Measurements from ENCODE around the gene SKIC2.
A peak's percentile ranks its signal among the peaks of the same experiment; 100 is the strongest.

Gene SKIC2

DNA sequence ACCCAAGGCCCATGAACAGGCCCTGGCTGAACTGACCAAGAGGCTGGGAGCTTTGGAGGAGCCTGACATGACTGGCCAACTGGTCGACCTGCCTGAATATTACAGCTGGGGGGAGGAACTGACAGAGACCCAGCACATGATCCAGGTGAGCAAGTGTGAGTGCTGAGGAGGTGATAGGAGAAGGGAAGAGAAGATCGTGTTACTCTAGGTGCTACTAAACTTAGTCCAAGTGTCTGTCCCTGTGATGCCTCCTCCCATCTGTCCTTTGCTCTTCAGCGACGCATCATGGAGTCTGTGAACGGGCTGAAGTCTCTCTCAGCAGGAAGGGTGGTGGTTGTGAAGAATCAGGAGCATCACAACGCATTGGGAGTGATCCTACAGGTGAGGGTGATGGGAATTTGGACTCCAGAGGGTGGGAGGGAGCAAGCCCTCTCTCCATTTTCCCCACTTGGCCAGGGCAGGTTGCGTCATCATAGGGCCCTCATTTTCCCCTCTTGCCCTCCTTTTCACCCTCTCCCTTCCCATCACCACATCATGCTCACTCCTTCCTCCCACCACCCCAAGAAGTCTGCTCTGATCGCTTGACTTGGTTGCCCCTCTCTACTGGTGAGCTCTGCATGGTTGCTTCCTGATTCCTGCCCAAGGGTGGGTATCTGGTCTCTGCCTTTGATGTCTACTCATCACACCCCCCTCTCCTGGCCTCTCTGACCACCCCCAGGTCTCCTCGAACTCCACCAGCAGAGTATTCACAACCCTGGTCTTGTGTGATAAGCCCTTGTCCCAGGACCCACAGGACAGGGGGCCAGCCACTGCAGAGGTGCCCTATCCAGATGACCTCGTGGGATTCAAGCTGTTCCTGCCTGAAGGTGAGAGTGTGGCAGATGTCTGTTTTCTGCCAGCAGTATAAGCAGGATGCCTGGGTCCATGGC is 8.3 kb downstream of the SKIC2 start:
- TF ChIP-seq POLR2A (IDR thresholded peaks at IDR 0.05; ENCODE audit: low read depth, low read length) (no peak), POU2F2 (IDR thresholded peaks at IDR 0.05; ENCODE audit: low read depth, low read length) (no peak), POLR2AphosphoS5 (IDR thresholded peaks at IDR 0.05; ENCODE audit: low read depth, low read length) (no peak), PAX5 (IDR thresholded peaks at IDR 0.05; ENCODE audit: insufficient read depth, low read length, severe bottlenecking) (no peak), TAF1 (IDR thresholded peaks at IDR 0.05; ENCODE audit: low read depth, low read length) (no peak)
- FAIRE-seq (no peak), DNase-seq (ENCODE audit: insufficient read length, low spot score) (no peak)

- TF ChIP-seq POU2F2 (IDR thresholded peaks at IDR 0.05; ENCODE audit: low read depth, low read length) (no peak), POLR2A (IDR thresholded peaks at IDR 0.05; ENCODE audit: low read depth, low read length) (no peak), TAF1 (IDR thresholded peaks at IDR 0.05; ENCODE audit: low read depth, low read length) (no peak), SPI1 (IDR thresholded peaks at IDR 0.05; ENCODE audit: low read depth, low read length) (no peak), POLR2AphosphoS5 (IDR thresholded peaks at IDR 0.05; ENCODE audit: low read depth, low read length) (no peak), PAX5 (IDR thresholded peaks at IDR 0.05; ENCODE audit: insufficient read depth, low read length, severe bottlenecking) (no peak)
- no peak for DNase-seq (ENCODE audit: insufficient read length, low spot score)
- FAIRE-seq = no peak
These were observed 8.9 kb downstream of the SKIC2 start for GRCh38 chr6:31967926-31968320.

DNA sequence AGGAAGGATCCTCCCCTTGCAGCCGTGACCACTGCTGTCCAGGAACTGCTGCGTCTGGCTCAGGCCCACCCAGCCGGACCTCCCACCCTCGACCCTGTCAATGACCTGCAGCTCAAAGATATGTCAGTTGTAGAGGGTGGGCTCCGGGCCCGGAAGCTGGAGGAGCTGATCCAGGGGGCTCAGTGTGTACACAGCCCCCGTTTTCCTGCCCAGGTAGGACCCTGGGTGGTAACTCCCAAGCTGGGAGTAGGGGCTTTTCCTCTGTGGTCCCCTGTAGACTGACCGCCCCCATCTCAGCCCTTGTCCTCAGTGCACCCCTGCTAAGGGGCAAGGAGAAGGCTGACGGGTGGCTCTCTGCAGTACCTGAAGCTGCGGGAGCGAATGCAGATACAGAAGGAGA is 9.4 kb downstream of the SKIC2 start:
- FAIRE-seq (no peak), DNase-seq (ENCODE audit: insufficient read length, low spot score) (no peak)
- TF ChIP-seq POLR2AphosphoS5 (IDR thresholded peaks at IDR 0.05; ENCODE audit: low read depth, low read length) (no peak), SPI1 (IDR thresholded peaks at IDR 0.05; ENCODE audit: low read depth, low read length) (no peak), POU2F2 (IDR thresholded peaks at IDR 0.05; ENCODE audit: low read depth, low read length) (no peak), TAF1 (IDR thresholded peaks at IDR 0.05; ENCODE audit: low read depth, low read length) (no peak)

DNA sequence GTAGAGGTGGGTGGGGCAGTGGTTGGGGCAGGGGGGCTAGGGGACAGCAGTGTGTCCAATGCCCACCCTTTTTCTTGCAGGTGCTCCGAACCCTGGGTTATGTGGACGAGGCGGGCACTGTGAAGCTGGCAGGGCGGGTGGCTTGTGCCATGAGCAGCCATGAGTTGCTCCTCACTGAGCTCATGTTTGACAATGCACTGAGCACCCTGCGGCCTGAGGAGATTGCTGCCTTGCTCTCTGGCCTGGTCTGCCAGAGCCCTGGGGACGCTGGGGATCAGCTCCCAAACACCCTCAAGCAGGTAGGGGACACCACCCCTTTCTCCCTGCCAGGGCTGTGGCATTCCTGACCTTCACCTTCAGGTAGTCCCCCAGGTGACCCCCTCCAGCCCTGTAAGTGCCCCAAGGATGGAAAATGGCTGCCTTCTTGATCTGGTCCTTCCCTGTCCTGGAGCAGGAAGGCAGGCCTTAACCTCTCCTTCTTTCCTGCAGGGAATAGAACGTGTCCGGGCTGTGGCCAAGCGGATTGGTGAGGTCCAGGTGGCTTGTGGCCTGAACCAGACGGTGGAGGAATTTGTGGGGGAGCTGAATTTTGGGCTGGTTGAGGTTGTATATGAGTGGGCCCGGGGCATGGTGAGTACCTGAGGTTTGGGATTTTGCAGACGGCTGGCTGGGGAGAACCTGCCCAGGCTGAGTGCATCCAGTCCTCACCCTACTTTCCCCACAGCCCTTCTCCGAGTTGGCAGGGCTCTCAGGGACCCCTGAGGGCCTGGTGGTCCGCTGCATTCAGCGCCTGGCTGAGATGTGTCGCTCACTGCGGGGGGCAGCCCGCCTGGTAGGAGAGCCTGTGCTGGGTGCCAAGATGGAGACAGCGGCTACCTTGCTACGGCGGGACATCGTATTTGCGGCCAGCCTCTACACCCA is 10.1 kb downstream of the SKIC2 start:
- DNase-seq (ENCODE audit: insufficient read length, low spot score) = no peak
- TF ChIP-seq TAF1 (IDR thresholded peaks at IDR 0.05; ENCODE audit: low read depth, low read length) (no peak), SPI1 (IDR thresholded peaks at IDR 0.05; ENCODE audit: low read depth, low read length) (no peak), POU2F2 (IDR thresholded peaks at IDR 0.05; ENCODE audit: low read depth, low read length) (no peak), PAX5 (IDR thresholded peaks at IDR 0.05; ENCODE audit: insufficient read depth, low read length, severe bottlenecking) (no peak), POLR2AphosphoS5 (IDR thresholded peaks at IDR 0.05; ENCODE audit: low read depth, low read length) (no peak), POLR2A (IDR thresholded peaks at IDR 0.05; ENCODE audit: low read depth, low read length) (no peak)
- FAIRE-seq = no peak

DNA sequence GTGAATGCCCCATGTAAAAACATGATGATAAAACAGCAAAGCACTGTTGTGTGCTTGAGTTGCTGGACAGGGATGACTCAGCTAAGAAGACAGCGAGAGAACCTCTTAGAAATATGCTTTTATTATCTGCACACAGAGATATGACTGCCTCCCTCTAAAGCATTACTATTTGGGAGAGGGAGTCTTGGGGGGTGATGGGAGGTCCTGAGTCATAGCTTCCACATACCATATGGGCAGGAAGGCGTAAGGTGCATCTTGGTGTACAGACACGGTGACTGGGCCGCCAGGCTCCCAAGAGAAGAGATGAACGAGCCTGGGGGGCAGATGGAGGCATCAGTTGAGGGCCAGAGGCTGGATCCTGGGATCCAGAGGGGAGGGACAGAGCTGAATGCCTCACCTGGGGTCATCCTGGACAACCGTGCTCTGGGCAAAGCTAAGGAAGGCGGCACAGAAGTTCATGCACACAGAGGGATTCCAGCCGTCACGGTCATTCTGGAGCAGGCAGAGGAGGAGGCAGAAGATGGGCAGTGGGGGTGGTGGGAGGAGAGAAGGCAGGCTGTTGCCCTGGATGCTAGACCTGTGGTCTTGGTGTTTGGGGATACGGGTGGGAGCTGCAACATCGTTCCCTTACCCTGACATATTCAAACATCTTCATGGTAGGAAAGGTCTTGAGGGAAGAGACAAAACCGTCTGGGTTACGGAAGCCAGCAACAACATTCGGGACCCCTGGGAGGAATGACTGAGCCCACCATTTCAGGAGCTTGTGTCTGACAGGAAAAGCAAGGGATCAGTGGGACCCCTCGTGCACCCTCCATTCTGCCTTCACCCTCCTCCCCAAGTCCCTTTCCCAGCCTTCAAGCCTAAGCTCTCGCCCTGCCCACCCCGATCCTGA is 11.0 kb downstream of the SKIC2 start:
- DNase-seq (ENCODE audit: insufficient read length, low spot score) = no peak
- FAIRE-seq = no peak

GRCh38 chr6:31970604-31971271 is 11.8 kb downstream of the SKIC2 start:
- TF ChIP-seq POLR2A (IDR thresholded peaks at IDR 0.05; ENCODE audit: low read depth, low read length) (no peak), POLR2AphosphoS5 (IDR thresholded peaks at IDR 0.05; ENCODE audit: low read depth, low read length) (0 out of 2 replicates have a peak, but pooled peaks have one; percentile 12), SPI1 (IDR thresholded peaks at IDR 0.05; ENCODE audit: low read depth, low read length) (no peak)
- DNase-seq (ENCODE audit: insufficient read length, low spot score) (no peak), FAIRE-seq (no peak)

More for the DNA sequence above, 11.0 kb downstream of the SKIC2 start:
- TF ChIP-seq SPI1 (IDR thresholded peaks at IDR 0.05; ENCODE audit: low read depth, low read length) (no peak), POLR2AphosphoS5 (IDR thresholded peaks at IDR 0.05; ENCODE audit: low read depth, low read length) (peak; percentile 26; the same call in 1 of the 2 replicates), PAX5 (IDR thresholded peaks at IDR 0.05; ENCODE audit: insufficient read depth, low read length, severe bottlenecking) (no peak)

DNA sequence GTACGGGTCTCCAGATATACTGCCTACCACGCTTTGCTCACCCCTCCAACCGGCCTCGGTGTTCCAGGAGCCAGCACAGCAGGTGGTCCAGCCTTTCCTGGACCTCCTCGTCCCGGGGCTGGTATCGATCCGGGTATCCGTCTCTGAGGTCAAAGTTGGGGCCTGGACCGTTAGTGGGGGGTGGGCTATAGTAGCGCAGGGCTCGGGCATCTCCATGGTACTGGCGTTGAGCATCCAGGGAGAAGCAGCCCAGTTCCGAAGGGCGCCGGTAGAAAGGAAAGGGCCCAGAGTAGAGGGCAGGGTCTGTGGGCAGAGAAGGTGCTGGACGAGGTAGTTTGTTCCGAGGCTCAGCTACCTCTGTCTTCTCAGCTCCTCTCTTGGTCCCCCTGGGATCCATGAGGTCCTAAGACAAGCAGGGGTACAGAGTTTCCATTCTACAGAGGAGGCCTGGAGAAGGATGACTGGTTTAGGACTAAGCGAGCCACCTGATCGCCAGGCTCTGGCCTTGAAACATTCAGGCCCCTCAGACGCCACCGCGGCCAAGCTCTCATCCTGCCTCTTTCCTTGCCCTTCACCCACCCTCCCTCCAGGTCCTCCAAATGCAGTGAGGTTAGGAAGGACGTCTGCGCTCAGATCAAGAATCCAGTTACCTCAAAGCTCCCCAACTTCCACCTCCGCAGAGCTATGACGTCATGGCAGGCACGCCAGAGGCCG is 12.5 kb downstream of the SKIC2 start:
- TF ChIP-seq POU2F2 (IDR thresholded peaks at IDR 0.05; ENCODE audit: low read depth, low read length) = no peak
- peak; percentile 36 for TF ChIP-seq TAF1 (IDR thresholded peaks at IDR 0.05; ENCODE audit: low read depth, low read length)
- TF ChIP-seq POLR2A (IDR thresholded peaks at IDR 0.05; ENCODE audit: low read depth, low read length) = peak; percentile 43; the same call in 1 of the 2 replicates
- no peak for FAIRE-seq
- no peak for DNase-seq (ENCODE audit: insufficient read length, low spot score)

- FAIRE-seq = peak; percentile 100
- DNase-seq (ENCODE audit: insufficient read length, low spot score) = peak; percentile 99
- TF ChIP-seq POLR2AphosphoS5 (IDR thresholded peaks at IDR 0.05; ENCODE audit: low read depth, low read length) (no peak; the same call in 1 of the 2 replicates), POU2F2 (IDR thresholded peaks at IDR 0.05; ENCODE audit: low read depth, low read length) (peak; percentile 46; the same call in 1 of the 2 replicates), TAF1 (IDR thresholded peaks at IDR 0.05; ENCODE audit: low read depth, low read length) (no peak), SPI1 (IDR thresholded peaks at IDR 0.05; ENCODE audit: low read depth, low read length) (no peak), PAX5 (IDR thresholded peaks at IDR 0.05; ENCODE audit: insufficient read depth, low read length, severe bottlenecking) (no peak), POLR2A (IDR thresholded peaks at IDR 0.05; ENCODE audit: low read depth, low read length) (peak; percentile 43)
These were observed 13.2 kb downstream of the SKIC2 start, which contains the start of gene DXO for GRCh38 chr6:31971993-31972708. DXO (minus strand) TSS chr6:31972138; CDS start chr6:31971675, 463 bp downstream.

Measured in GM12891 (cell line).